IMR-90 (cell line): ENCODE measurements around the gene VEGFA. TPM values are rescaled to one million over a fixed set of nuclear protein-coding genes. Genes with fewer than 3 reads are reported as not detected.
A peak's percentile ranks its signal among the peaks of the same experiment; 100 is the strongest.

Experiments used
- ATAC-seq: fragments of 200-7000 bp; cut with Tn5 transposase; 2 replicates; pipeline ENCODE4 v1.9.1; 2020; ENCODE audit warnings: low read depth, mild to moderate bottlenecking, moderate library complexity
- BruUV-seq: library from RNA; stranded (reverse); fragments of 400-500 nt; replicated peaks from 2 replicates; lab custom pipeline; 2021; lab: Mats Ljungman, UMichigan
- CTCF ChIA-PET: fragments of 300-600 bp; formaldehyde crosslinking; extraction: SDS; loops from one replicate; lab custom pipeline; 2021; ENCODE audit warnings: antibody characterized with exemption; lab: Yijun Ruan, JAX
- POLR2A ChIA-PET: fragments of 300-600 bp; sonication (Branson Sonifier 250); formaldehyde crosslinking; loops from one replicate; lab custom pipeline; 2022; ENCODE audit warnings: antibody characterized with exemption; ENCODE audit not compliant: unreplicated experiment; lab: Charles Lee
- DNase-seq: peaks from one replicate; pipeline ENCODE4 v3.0.0; 2013
- H2AFZ ChIP-seq: replicated peaks from 2 replicates; pipeline ENCODE3; 2013; ENCODE audit warnings: low read length, mild to moderate bottlenecking; ENCODE audit not compliant: poor library complexity
- H2AK5ac ChIP-seq: 2 replicates; pipeline ENCODE4 v1.6.1; 2013; ENCODE audit warnings: low read depth, low read length, inconsistent platforms
- H2AK9ac ChIP-seq: replicated peaks from 2 replicates; pipeline ENCODE3; 2013; ENCODE audit warnings: mild to moderate bottlenecking, low read depth, low read length, moderate library complexity; ENCODE audit not compliant: poor library complexity
- H2BK120ac ChIP-seq: 2 replicates; pipeline ENCODE4 v1.6.1; 2013; ENCODE audit warnings: low read depth, low read length, inconsistent platforms
- H2BK15ac ChIP-seq: 3 replicates; pipeline ENCODE4 v1.6.1; 2013; ENCODE audit warnings: low read depth, low read length, inconsistent platforms
- H2BK20ac ChIP-seq: 2 replicates; pipeline ENCODE4 v1.6.1; 2013; ENCODE audit warnings: low read depth, mild to moderate bottlenecking, inconsistent platforms, low read length, moderate library complexity
- H2BK5ac ChIP-seq: 2 replicates; pipeline ENCODE4 v1.6.1; 2013; ENCODE audit warnings: mild to moderate bottlenecking, low read depth, low read length, inconsistent platforms; ENCODE audit not compliant: poor library complexity, severe bottlenecking
- H3K14ac ChIP-seq: replicated peaks from 2 replicates; pipeline ENCODE4 v1.6.1; 2013; ENCODE audit warnings: low read depth, low read length, inconsistent platforms
- H3K18ac ChIP-seq: 2 replicates; pipeline ENCODE4 v1.6.1; 2013; ENCODE audit warnings: low read depth, low read length, control low read depth
- H3K23ac ChIP-seq: 2 replicates; pipeline ENCODE4 v1.6.1; 2013; ENCODE audit warnings: low read depth, low read length, inconsistent platforms
- H3K27ac ChIP-seq: 2 replicates; pipeline ENCODE4 v1.5.1; 2013; ENCODE audit warnings: mild to moderate bottlenecking, control low read depth, low read length; ENCODE audit not compliant: insufficient read depth
- H3K27me3 ChIP-seq: 2 replicates; pipeline ENCODE4 v1.6.1; 2013; ENCODE audit warnings: low read length; ENCODE audit not compliant: control insufficient read depth, insufficient read depth
- H3K36me3 ChIP-seq: 2 replicates; pipeline ENCODE4 v1.6.1; 2013; ENCODE audit warnings: low read length, mixed read lengths; ENCODE audit not compliant: control insufficient read depth, insufficient read depth
- H3K4ac ChIP-seq: 2 replicates; pipeline ENCODE4 v1.6.1; 2013; ENCODE audit warnings: low read depth, low read length, inconsistent platforms
- H3K4me1 ChIP-seq: 2 replicates; pipeline ENCODE4 v1.6.1; 2013; ENCODE audit warnings: low read length, mixed read lengths; ENCODE audit not compliant: control insufficient read depth, insufficient read depth
- H3K4me2 ChIP-seq: 2 replicates; pipeline ENCODE4 v1.6.1; 2013; ENCODE audit warnings: low read depth, mild to moderate bottlenecking, control low read depth, low read length, moderate library complexity
- H3K4me3 ChIP-seq: 2 replicates; pipeline ENCODE4 v1.5.1; 2013; ENCODE audit warnings: low read depth, mild to moderate bottlenecking, control low read depth, low read length, moderate library complexity; ENCODE audit not compliant: insufficient read depth
- H3K56ac ChIP-seq: 2 replicates; pipeline ENCODE4 v1.6.1; 2013; ENCODE audit warnings: low read length, inconsistent platforms; ENCODE audit not compliant: insufficient read depth; ENCODE audit errors: extremely low read depth
- H3K79me1 ChIP-seq, 2 experiments: 2 replicates each; pipeline ENCODE4 v1.6.1; 2013; ENCODE audit warnings: low read length in 2 of 2, inconsistent platforms in 1 of 2, low read depth in 1 of 2
- H3K9ac ChIP-seq: 2 replicates; pipeline ENCODE4 v1.6.1; 2013; ENCODE audit warnings: low read depth, low read length, control low read depth
- H3K9me1 ChIP-seq: 2 replicates; pipeline ENCODE4 v1.6.1; 2013; ENCODE audit warnings: low read length, inconsistent platforms; ENCODE audit not compliant: insufficient read depth
- H3K9me3 ChIP-seq: 2 replicates; pipeline ENCODE4 v1.6.1; 2013; ENCODE audit warnings: low read length; ENCODE audit not compliant: control insufficient read depth, insufficient read depth
- H4K20me1 ChIP-seq: 2 replicates; pipeline ENCODE4 v1.6.1; 2013; ENCODE audit warnings: low read length, inconsistent platforms; ENCODE audit not compliant: insufficient read depth
- H4K5ac ChIP-seq: 2 replicates; pipeline ENCODE4 v1.6.1; 2013; ENCODE audit warnings: mild to moderate bottlenecking, low read depth, low read length, control low read depth
- H4K8ac ChIP-seq, 2 experiments: 2 replicates each; pipeline ENCODE4 v1.6.1; 2013; ENCODE audit warnings: low read depth in 2 of 2, low read length in 2 of 2, control low read depth in 1 of 2, inconsistent platforms in 1 of 2
- H4K91ac ChIP-seq: 2 replicates; pipeline ENCODE4 v1.6.1; 2013; ENCODE audit warnings: low read depth, low read length, inconsistent platforms; ENCODE audit not compliant: insufficient read depth
- CHD1 ChIP-seq: IDR thresholded peaks from 2 replicates; pipeline ENCODE4 v1.6.1; 2012; ENCODE audit warnings: low read depth, low read length, improper control_type of control experiment
- CTCF ChIP-seq: conservative IDR thresholded peaks from 2 replicates; pipeline ENCODE4 v1.5.1; 2012; ENCODE audit warnings: mild to moderate bottlenecking, low read depth, low read length, improper control_type of control experiment
- NFE2L2 ChIP-seq: fragments of 150-350 bp; IDR thresholded peaks from 2 replicates; pipeline ENCODE4 v1.6.1; 2016; ENCODE audit warnings: low read depth, mild to moderate bottlenecking, low read length
- POLR2A ChIP-seq: IDR thresholded peaks from 2 replicates; pipeline ENCODE4 v1.6.1; 2012; ENCODE audit warnings: mild to moderate bottlenecking, low read depth, low read length
- RAD21 ChIP-seq: IDR thresholded peaks from 2 replicates; pipeline ENCODE4 v1.6.1; 2012; ENCODE audit warnings: low read length, improper control_type of control experiment
- RCOR1 ChIP-seq: IDR thresholded peaks from 2 replicates; pipeline ENCODE4 v1.6.1; 2012; ENCODE audit warnings: mild to moderate bottlenecking, low read length, improper control_type of control experiment; ENCODE audit not compliant: insufficient replicate concordance
- SMC3 ChIP-seq: fragments of 150-350 bp; IDR thresholded peaks from 2 replicates; pipeline ENCODE4 v1.6.1; 2016; ENCODE audit warnings: low read depth, mild to moderate bottlenecking, antibody characterized with exemption, low read length, moderate library complexity
- WGBS, 2 experiments: methylation state at CpG; one replicate each; pipeline versions ENCODE4 v1.1.5 to v1.1.7; 2013; ENCODE audit warnings: missing lambda C conversion rate in 2 of 2; ENCODE audit not compliant: insufficient read length in 1 of 2; ENCODE audit errors: extremely low coverage in 2 of 2; 5-methylcytosine and 5-hydroxymethylcytosine counted together
- dilution Hi-C: fragments of 300-500 bp; cut with HindIII; formaldehyde crosslinking; loops from one replicate; pipeline ENCODE4 v1.14.3; 2018; ENCODE audit warnings: low sequenced_read_pairs; ENCODE audit not compliant: unreplicated experiment
- in situ Hi-C: fragments of 300-500 bp; cut with MboI; formaldehyde crosslinking; loops from 3 replicates; pipeline ENCODE4 v1.14.3; 2019; ENCODE audit warnings: low sequenced_read_pairs, inconsistent platforms, mixed read lengths
- intact Hi-C: fragments of 100-400 bp; cut with micrococcal nuclease; formaldehyde crosslinking; loops from 2 replicates; pipeline ENCODE4 v1.10.0; 2022
- polyA plus RNA-seq, 3 experiments: library from polyadenylated mRNA; depleted of rRNA; stranded (reverse); fragments of >200 nt; gene quantifications; 2 replicates each; pipeline ENCODE4 v1.2.3, GENCODE V29; 2012; ENCODE audit warnings: low replicate concordance in 1 of 3
- total RNA-seq: library from RNA; depleted of rRNA; stranded (reverse); fragments of >200 nt; gene quantifications from 2 replicates; pipeline ENCODE4 v1.2.3, GENCODE V29; 2012
- TF ChIP-seq, protein P1 (sequence below): fragments of 150-350 bp; IDR thresholded peaks from 2 replicates; pipeline ENCODE4 v1.6.1; 2016; ENCODE audit warnings: low read depth, mild to moderate bottlenecking, low read length, moderate library complexity, borderline replicate concordance

The VEGFA gene
- total and polyA plus RNA-seq, 2 of the 4 experiments (the other 2 are of a cell fraction), result 190 to 234 TPM

- no peak for TF ChIP-seq RAD21
- no peak for TF ChIP-seq RCOR1
- TF ChIP-seq NFE2L2, result no peak
- no peak for TF ChIP-seq CHD1
- TF ChIP-seq POLR2A, result peak; percentile 39; the same call in 1 of the 2 replicates
- TF ChIP-seq CTCF, result no peak
- TF ChIP-seq, protein P1, sequence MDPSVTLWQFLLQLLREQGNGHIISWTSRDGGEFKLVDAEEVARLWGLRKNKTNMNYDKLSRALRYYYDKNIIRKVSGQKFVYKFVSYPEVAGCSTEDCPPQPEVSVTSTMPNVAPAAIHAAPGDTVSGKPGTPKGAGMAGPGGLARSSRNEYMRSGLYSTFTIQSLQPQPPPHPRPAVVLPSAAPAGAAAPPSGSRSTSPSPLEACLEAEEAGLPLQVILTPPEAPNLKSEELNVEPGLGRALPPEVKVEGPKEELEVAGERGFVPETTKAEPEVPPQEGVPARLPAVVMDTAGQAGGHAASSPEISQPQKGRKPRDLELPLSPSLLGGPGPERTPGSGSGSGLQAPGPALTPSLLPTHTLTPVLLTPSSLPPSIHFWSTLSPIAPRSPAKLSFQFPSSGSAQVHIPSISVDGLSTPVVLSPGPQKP, result no peak
- peak; percentile 1; the same call in 1 of the 2 replicates for TF ChIP-seq SMC3
- in situ Hi-C loops, result no loop called here
- Histone ChIP-seq H2BK20ac (no peak overlapping the region), H4K5ac (no peak overlapping the region), H4K20me1 (peaks cover 53% of the 10 kb centered on the region), H3K23ac (no peak overlapping the region), H3K9me3 (no peaks in the 10 kb centered on the region), H3K79me1 (peaks cover 22 to 31% of the 10 kb centered on the region in 2 experiments), H3K14ac (no peak overlapping the region), H3K9ac (no peak overlapping the region), H4K91ac (no peak overlapping the region), H3K4me2 (no peak overlapping the region), H2AK9ac (peak overlapping the region; percentile 6), H3K4ac (no peak overlapping the region), H4K8ac (no peak overlapping the region), H2BK5ac (no peak overlapping the region), H2BK15ac (no peak overlapping the region), H2AFZ (peak overlapping the region; percentile 38), H2BK120ac (no peak overlapping the region), H3K4me1 (peaks cover 9% of the 10 kb centered on the region; the same call in 1 of the 2 replicates), H2AK5ac (no peak overlapping the region), H3K56ac (no peak overlapping the region), H3K27ac (no peak overlapping the region), H3K36me3 (peaks cover 43% of the 10 kb centered on the region), H3K9me1 (peaks cover 2% of the 10 kb centered on the region; the same call in 1 of the 2 replicates), H3K4me3 (no peak overlapping the region), H3K18ac (no peak overlapping the region), H3K27me3 (no peaks in the 10 kb centered on the region)
- ATAC-seq, result no peak
- peak; percentile 31 for DNase-seq
- ChIA-PET CTCF (no interaction called here), POLR2A (interaction anchor here (0.6 kb wide), 1 partner anchor 162 kb away, joined by 4 read pairs; no protein-coding TSS in a partner anchor)
- intact Hi-C loops, result no loop called here
- BruUV-seq, result no TSS peak
- dilution Hi-C loops, result no loop called here
- no CpG with 5 or more reads among the region's 1 CpG for WGBS, 2 experiments
Measured at GRCh38 chr6:43786664-43787329, 16.8 kb downstream of the VEGFA start.
